ENCODE results near the gene RBM10. TPM values are rescaled to one million over a fixed set of nuclear protein-coding genes. Genes with fewer than 3 reads are reported as not detected.

The RBM10 gene
- polyA plus RNA-seq, 1 experiment: 30.9 TPM

DNA sequence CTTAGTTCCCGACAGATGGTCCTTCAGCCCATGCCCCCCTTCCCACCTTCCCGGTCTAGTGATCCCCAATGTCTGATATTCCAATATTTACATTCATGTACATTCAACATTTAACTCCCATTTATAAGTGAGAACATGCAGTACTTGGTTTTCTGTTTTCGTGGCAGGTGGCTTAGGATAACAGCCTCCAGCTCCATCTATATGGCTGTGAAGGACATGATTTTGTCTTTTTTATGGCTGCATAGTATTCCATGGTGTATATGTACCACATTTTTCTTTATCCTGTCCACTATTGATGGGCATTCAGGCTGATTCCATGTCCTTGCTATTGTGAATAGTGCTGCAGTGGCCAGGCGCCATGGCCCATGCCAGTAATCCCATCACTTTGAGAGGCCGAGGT lies 13.8 kb downstream of the RBM10 start:
- CTCF ChIA-PET: interaction anchor here (1.5 kb wide), 1 partner anchor 14 kb away, joined by 4 read pairs; the partner anchor contains the start of genes NDUFB11 and RBM10
- POLR2A ChIA-PET: no interaction called here

DNA sequence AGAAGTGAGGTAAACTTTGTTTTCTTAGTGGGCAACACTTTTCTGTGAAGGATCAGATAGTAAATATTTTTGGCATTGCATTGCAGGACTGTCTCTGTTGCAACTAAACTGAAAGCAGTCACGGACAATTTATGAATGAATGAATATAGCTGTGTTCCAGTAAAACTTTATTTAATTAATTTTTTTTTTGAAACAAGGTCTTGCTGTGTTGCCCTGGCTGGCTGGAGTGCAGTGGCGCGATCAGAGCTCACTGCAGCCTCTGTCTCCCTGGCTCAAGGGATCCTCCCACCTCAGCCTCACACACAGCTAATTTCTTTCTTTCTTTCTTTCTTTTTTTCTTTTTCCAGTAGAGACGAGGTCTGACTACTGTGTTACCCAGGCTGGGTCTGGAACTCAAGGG lies 15.8 kb downstream of the RBM10 start:
- Histone ChIP-seq H3K27me3 (ENCODE audit: control insufficient read depth, insufficient read depth, low read length) (no peaks in the 10 kb centered on the region), H3K36me3 (ENCODE audit: control insufficient read depth, insufficient read depth, low read length) (peaks cover 3% of the 10 kb centered on the region; the same call in 1 of the 2 replicates), H3K4me3 (ENCODE audit: low read depth, low read length) (no peak overlapping the region)
- ChIA-PET POLR2A (no interaction called here), CTCF (no interaction called here)
- no peak for TF ChIP-seq CTCF (IDR thresholded peaks at IDR 0.05; ENCODE audit: insufficient read depth, low read depth, low read length)
- no peak for DNase-seq (ENCODE audit: low read depth)

More for the DNA sequence above, 13.8 kb downstream of the RBM10 start:
- Histone ChIP-seq H3K36me3 (ENCODE audit: control insufficient read depth, insufficient read depth, low read length) (peaks cover 3% of the 10 kb centered on the region; the same call in 1 of the 2 replicates), H3K4me3 (ENCODE audit: low read depth, low read length) (no peak overlapping the region), H3K27me3 (ENCODE audit: control insufficient read depth, insufficient read depth, low read length) (no peaks in the 10 kb centered on the region)
- no peak for DNase-seq (ENCODE audit: low read depth)
- no peak for TF ChIP-seq CTCF (IDR thresholded peaks at IDR 0.05; ENCODE audit: insufficient read depth, low read depth, low read length)

- H3K36me3 ChIP-seq (ENCODE audit: control insufficient read depth, insufficient read depth, low read length): no peaks in the 10 kb centered on the region
- CTCF ChIA-PET: no interaction called here
- H3K4me3 ChIP-seq (ENCODE audit: low read depth, low read length): no peak overlapping the region
- H3K27me3 ChIP-seq (ENCODE audit: control insufficient read depth, insufficient read depth, low read length): no peaks in the 10 kb centered on the region
- no peak for DNase-seq (ENCODE audit: low read depth)
- POLR2A ChIA-PET: no interaction called here
- no peak for TF ChIP-seq CTCF (IDR thresholded peaks at IDR 0.05; ENCODE audit: insufficient read depth, low read depth, low read length)
Observed at GRCh38 chrX:47162927-47163583, 18.0 kb downstream of the RBM10 start.

DNA sequence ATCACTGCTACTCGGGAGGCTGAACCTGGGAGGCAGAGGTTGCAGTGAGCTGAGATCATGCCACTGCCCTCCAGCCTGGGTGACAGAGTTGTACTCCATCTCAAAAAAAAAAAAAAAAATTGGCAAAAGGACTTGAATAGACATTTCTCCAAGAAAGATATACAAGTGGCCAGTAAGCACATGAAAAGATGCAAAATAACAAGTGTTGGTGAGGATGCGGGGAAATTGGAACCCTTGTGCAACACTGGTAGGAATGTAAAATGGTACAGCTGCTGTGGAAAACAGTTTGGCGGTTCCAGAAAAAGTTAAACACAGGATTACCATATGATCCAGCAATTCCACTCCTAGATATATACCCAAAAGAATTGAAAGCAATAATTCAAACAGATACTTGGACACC lies 19.4 kb downstream of the RBM10 start:
- DNase-seq (ENCODE audit: low read depth): no peak
- ChIA-PET POLR2A (no interaction called here), CTCF (no interaction called here)
- Histone ChIP-seq H3K36me3 (ENCODE audit: control insufficient read depth, insufficient read depth, low read length) (peaks cover 1% of the 10 kb centered on the region; the same call in 1 of the 2 replicates), H3K27me3 (ENCODE audit: control insufficient read depth, insufficient read depth, low read length) (no peaks in the 10 kb centered on the region), H3K4me3 (ENCODE audit: low read depth, low read length) (no peak overlapping the region)
- TF ChIP-seq CTCF (IDR thresholded peaks at IDR 0.05; ENCODE audit: insufficient read depth, low read depth, low read length): no peak

DNA sequence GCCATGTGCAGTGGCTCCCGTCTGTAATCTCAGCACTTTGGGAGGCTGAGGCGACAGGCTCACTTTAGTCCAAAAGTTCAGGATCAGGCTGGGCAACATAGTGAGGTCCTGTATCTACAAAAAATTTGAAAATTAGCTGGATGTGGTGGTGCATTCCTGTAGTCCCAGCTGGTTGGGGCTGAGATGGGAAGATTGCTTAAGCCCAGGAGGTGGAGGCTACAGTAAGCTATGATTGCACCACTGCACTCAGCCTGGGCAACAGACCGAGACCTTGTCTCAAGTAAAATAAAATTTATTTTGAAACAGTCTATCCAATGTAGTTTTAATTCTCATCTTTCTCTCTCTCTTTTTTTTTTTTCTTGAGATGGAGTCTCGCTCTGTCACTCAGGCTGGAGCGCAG lies 21.1 kb downstream of the RBM10 start:
- no peak for DNase-seq (ENCODE audit: low read depth)
- Histone ChIP-seq H3K36me3 (ENCODE audit: control insufficient read depth, insufficient read depth, low read length) (peaks cover 4% of the 10 kb centered on the region), H3K27me3 (ENCODE audit: control insufficient read depth, insufficient read depth, low read length) (no peaks in the 10 kb centered on the region), H3K4me3 (ENCODE audit: low read depth, low read length) (no peak overlapping the region)
- CTCF ChIA-PET: interaction anchor here (1.0 kb wide), 1 partner anchor 13 kb away, joined by 3 read pairs; no protein-coding TSS in a partner anchor
- TF ChIP-seq CTCF (IDR thresholded peaks at IDR 0.05; ENCODE audit: insufficient read depth, low read depth, low read length): no peak
- POLR2A ChIA-PET: no interaction called here

All from BJ (cell line).